ENCODE measurements around the gene UQCRC1.

DNA sequence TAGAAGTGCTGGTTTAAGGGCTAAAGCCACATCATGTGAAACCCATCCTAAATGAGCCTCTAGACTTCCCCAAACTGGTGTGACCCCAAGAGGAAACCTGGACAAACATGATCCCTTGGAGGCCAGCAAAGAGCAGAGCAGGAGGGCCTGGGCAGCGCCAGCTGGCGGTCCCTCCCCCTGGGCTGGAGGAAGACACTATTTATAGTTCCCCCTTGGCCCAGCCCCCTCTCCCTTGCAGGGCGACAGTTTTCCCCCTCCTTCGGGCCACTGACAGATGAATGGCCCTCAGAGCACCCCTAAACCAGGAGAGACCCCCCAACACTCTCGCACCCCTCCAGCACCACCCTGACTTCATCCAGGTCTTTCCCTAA, 48.8 kb downstream of the UQCRC1 start:
- TF ChIP-seq CTCF (IDR thresholded peaks at IDR 0.05; ENCODE audit: low read length) (no peak), EZH2 (optimal IDR thresholded peaks at IDR 0.05; ENCODE audit: low read depth, low read length) (no peak), EZH2phosphoT487 (IDR thresholded peaks at IDR 0.05; ENCODE audit: low read length) (no peak)
